ENCODE results near the gene PJVK. TPM values are rescaled to one million over a fixed set of nuclear protein-coding genes. Genes with fewer than 3 reads are reported as not detected.

Gene PJVK
- total and polyA plus RNA-seq, 9 of the 15 experiments (the other 6 are each of a cell fraction or from before 2014, with no cell fraction given), result 0.11 to 1.5 (median 0.73) TPM

DNA sequence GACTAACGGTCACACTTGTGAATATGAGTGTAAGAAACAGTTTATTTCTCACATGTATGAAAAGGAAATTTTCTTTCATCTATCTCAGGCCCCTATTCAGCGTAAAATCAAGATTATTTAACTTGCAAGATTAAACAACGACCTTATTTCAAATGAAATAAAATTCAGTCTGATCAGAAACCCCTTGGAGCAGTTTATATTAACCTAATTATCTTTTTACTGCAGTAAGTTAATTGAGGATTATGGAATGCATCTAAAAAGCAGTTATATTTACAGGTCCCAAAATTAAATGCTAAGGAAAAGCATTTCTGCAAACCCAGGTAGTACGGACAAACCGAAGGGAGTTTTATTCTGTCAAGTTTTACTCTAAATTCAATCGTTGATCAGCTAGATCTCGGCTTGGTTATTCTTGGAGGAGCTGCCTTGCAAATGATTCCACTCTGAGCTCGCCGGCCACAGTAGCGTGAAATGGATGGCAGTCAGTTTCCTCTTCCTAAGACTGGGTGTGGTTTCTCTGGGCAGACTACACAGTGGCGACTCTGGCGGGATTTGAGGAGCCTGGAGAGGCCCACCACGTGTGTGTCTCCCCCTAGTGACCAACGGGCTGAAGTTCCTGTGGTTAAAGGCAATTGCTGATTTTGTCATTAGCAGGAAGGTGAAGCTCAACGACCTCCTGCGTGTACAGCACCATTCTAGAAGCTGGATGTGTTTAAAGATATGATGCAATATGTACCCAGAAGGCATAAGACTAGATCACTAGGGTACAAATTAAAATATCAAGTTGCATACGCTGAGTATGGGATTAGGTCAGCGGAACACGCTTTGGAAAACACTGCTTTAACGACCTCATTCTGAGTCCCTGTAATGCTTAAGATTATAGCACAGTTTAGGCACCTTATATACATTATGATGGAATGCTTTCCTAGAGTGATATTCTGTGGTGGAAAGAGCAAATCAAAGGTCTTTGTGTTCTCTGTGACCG is 36.6 kb upstream of the PJVK start (continued):
- TF ChIP-seq, protein P1, sequence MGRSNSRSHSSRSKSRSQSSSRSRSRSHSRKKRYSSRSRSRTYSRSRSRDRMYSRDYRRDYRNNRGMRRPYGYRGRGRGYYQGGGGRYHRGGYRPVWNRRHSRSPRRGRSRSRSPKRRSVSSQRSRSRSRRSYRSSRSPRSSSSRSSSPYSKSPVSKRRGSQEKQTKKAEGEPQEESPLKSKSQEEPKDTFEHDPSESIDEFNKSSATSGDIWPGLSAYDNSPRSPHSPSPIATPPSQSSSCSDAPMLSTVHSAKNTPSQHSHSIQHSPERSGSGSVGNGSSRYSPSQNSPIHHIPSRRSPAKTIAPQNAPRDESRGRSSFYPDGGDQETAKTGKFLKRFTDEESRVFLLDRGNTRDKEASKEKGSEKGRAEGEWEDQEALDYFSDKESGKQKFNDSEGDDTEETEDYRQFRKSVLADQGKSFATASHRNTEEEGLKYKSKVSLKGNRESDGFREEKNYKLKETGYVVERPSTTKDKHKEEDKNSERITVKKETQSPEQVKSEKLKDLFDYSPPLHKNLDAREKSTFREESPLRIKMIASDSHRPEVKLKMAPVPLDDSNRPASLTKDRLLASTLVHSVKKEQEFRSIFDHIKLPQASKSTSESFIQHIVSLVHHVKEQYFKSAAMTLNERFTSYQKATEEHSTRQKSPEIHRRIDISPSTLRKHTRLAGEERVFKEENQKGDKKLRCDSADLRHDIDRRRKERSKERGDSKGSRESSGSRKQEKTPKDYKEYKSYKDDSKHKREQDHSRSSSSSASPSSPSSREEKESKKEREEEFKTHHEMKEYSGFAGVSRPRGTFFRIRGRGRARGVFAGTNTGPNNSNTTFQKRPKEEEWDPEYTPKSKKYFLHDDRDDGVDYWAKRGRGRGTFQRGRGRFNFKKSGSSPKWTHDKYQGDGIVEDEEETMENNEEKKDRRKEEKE (IDR thresholded peaks at IDR 0.05; ENCODE audit: borderline replicate concordance in 1 of 2, control insufficient read depth in 1 of 2, low read depth in 2 of 2, low read length in 1 of 2), result peak in 1 of 2 experiments; percentile 75; a peak in 1 of 4 replicates
- TF ChIP-seq ZNF121 (CRISPR knock-in tag; conservative IDR thresholded peaks at IDR 0.05) (no peak), GABPA (tag; conservative IDR thresholded peaks at IDR 0.05; ENCODE audit: low read depth) (peak; percentile 62), ZNF263 (CRISPR knock-in tag; IDR thresholded peaks at IDR 0.05; ENCODE audit: borderline replicate concordance) (peak; percentile 70; the same call in 1 of the 2 replicates), FOXA3 (CRISPR knock-in tag; conservative IDR thresholded peaks at IDR 0.05 in 1 of 2, IDR thresholded peaks at IDR 0.05 in 1 of 2) (peak; percentile 26 to 91; a peak in 3 of 4 replicates), CBX3 (IDR thresholded peaks at IDR 0.05; ENCODE audit: borderline replicate concordance in 1 of 2, low read length in 2 of 2) (peak in 1 of 2 experiments; percentile 97; a peak in 2 of 3 replicates), PML (IDR thresholded peaks at IDR 0.05; ENCODE audit: low read length) (peak; percentile 51; the same call in 1 of the 2 replicates), ZBED1 (IDR thresholded peaks at IDR 0.05) (0 out of 2 replicates have a peak, but pooled peaks have one; percentile 59), HDAC3 (IDR thresholded peaks at IDR 0.05; ENCODE audit: borderline replicate concordance, partially characterized antibody) (peak; percentile 53), ZNF408 (CRISPR knock-in tag; IDR thresholded peaks at IDR 0.05; ENCODE audit: low read depth) (no peak)
- TF ChIP-seq, protein P2, sequence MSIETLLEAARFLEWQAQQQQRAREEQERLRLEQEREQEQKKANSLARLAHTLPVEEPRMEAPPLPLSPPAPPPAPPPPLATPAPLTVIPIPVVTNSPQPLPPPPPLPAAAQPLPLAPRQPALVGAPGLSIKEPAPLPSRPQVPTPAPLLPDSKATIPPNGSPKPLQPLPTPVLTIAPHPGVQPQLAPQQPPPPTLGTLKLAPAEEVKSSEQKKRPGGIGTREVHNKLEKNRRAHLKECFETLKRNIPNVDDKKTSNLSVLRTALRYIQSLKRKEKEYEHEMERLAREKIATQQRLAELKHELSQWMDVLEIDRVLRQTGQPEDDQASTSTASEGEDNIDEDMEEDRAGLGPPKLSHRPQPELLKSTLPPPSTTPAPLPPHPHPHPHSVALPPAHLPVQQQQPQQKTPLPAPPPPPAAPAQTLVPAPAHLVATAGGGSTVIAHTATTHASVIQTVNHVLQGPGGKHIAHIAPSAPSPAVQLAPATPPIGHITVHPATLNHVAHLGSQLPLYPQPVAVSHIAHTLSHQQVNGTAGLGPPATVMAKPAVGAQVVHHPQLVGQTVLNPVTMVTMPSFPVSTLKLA (conservative IDR thresholded peaks at IDR 0.05), result peak; percentile 66 to 78; a peak in 3 of 4 replicates
- TF ChIP-seq, protein P3, sequence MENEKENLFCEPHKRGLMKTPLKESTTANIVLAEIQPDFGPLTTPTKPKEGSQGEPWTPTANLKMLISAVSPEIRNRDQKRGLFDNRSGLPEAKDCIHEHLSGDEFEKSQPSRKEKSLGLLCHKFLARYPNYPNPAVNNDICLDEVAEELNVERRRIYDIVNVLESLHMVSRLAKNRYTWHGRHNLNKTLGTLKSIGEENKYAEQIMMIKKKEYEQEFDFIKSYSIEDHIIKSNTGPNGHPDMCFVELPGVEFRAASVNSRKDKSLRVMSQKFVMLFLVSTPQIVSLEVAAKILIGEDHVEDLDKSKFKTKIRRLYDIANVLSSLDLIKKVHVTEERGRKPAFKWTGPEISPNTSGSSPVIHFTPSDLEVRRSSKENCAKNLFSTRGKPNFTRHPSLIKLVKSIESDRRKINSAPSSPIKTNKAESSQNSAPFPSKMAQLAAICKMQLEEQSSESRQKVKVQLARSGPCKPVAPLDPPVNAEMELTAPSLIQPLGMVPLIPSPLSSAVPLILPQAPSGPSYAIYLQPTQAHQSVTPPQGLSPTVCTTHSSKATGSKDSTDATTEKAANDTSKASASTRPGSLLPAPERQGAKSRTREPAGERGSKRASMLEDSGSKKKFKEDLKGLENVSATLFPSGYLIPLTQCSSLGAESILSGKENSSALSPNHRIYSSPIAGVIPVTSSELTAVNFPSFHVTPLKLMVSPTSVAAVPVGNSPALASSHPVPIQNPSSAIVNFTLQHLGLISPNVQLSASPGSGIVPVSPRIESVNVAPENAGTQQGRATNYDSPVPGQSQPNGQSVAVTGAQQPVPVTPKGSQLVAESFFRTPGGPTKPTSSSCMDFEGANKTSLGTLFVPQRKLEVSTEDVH (IDR thresholded peaks at IDR 0.05; ENCODE audit: low read depth, partially characterized antibody), result peak; percentile 77
- TF ChIP-seq, protein P4, sequence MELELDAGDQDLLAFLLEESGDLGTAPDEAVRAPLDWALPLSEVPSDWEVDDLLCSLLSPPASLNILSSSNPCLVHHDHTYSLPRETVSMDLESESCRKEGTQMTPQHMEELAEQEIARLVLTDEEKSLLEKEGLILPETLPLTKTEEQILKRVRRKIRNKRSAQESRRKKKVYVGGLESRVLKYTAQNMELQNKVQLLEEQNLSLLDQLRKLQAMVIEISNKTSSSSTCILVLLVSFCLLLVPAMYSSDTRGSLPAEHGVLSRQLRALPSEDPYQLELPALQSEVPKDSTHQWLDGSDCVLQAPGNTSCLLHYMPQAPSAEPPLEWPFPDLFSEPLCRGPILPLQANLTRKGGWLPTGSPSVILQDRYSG (tag; conservative IDR thresholded peaks at IDR 0.05; ENCODE audit: low read depth), result no peak
- TF ChIP-seq, protein P5, sequence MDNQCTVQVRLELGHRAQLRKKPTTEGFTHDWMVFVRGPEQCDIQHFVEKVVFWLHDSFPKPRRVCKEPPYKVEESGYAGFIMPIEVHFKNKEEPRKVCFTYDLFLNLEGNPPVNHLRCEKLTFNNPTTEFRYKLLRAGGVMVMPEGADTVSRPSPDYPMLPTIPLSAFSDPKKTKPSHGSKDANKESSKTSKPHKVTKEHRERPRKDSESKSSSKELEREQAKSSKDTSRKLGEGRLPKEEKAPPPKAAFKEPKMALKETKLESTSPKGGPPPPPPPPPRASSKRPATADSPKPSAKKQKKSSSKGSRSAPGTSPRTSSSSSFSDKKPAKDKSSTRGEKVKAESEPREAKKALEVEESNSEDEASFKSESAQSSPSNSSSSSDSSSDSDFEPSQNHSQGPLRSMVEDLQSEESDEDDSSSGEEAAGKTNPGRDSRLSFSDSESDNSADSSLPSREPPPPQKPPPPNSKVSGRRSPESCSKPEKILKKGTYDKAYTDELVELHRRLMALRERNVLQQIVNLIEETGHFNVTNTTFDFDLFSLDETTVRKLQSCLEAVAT (IDR thresholded peaks at IDR 0.05), result peak; percentile 32 to 94; a peak in 3 of 4 replicates

All from K562 (cell line).